ENCODE results near the gene ERV3-1. TPM values are rescaled to one million over a fixed set of nuclear protein-coding genes. Genes with fewer than 3 reads are reported as not detected.
"Not testable (repeated sequence)": the region's sequence is repeated elsewhere in the genome, so short reads cannot be mapped to it uniquely, and the experiment has no call there.

ERV3-1 gene
- polyA plus RNA-seq (ENCODE audit: insufficient read length in 10 of 10), result 10 to 100 TPM in 7 of 10 donors, 1 to 10 TPM in 3; 8.3 to 24.1 (median 11.2) TPM
- long read RNA-seq, donor 1, partial matches to known transcripts, result 0 of 4 reads
- long read RNA-seq, donor 1, other reads (novel, unspliced or antisense), result 0 of 4 reads
- long read RNA-seq, donor 2, transcript ERV3-1-201 (2 exons, 2,719 nt), result major isoform, 5 of 5 reads
- long read RNA-seq, donor 2, partial matches to known transcripts, result 0 of 5 reads
- long read RNA-seq, donor 2, other reads (novel, unspliced or antisense), result 0 of 5 reads
- long read RNA-seq, donor 3, result 0 reads
- long read RNA-seq, donor 4, partial matches to known transcripts, result 0 of 1 reads
- long read RNA-seq, donor 4, other reads (novel, unspliced or antisense), result 0 of 1 reads
- long read RNA-seq, donor 5, transcript ERV3-1-201 (2 exons, 2,719 nt), result major isoform, 5 of 7 reads
- long read RNA-seq, donor 5, partial matches to known transcripts, result 0 of 7 reads
- long read RNA-seq, donor 5, other reads (novel, unspliced or antisense), result 0 of 7 reads
- long read RNA-seq, donor 6, partial matches to known transcripts, result 0 of 4 reads
- long read RNA-seq, donor 6, other reads (novel, unspliced or antisense), result 0 of 4 reads
- long read RNA-seq, donor 7, transcript ERV3-1-201 (2 exons, 2,719 nt), result major isoform, 7 of 7 reads
- long read RNA-seq, donor 7, partial matches to known transcripts, result 0 of 7 reads
- long read RNA-seq, donor 7, other reads (novel, unspliced or antisense), result 0 of 7 reads
- long read RNA-seq, donor 8, partial matches to known transcripts, result 0 of 2 reads
- long read RNA-seq, donor 8, other reads (novel, unspliced or antisense), result 0 of 2 reads
- long read RNA-seq, donor 9, partial matches to known transcripts, result 0 of 2 reads
- long read RNA-seq, donor 9, other reads (novel, unspliced or antisense), result 0 of 2 reads

GRCh38 chr7:65006094-65006992 lies at the start of gene ERV3-1:
Gene ERV3-1 (minus strand): TSS chr7:65006687. CDS start chr7:64993026, 13,661 bp downstream.
- DNase-seq, result peak; percentile 95 to 98 (median 96)

- not testable (repeated sequence) for DNase-seq
Observed at GRCh38 chr7:65055786-65056185, 49.3 kb upstream of the ERV3-1 start.

- DNase-seq, result not testable (repeated sequence)
Observed at GRCh38 chr7:65054466-65054994, 48.0 kb upstream of the ERV3-1 start.

DNA sequence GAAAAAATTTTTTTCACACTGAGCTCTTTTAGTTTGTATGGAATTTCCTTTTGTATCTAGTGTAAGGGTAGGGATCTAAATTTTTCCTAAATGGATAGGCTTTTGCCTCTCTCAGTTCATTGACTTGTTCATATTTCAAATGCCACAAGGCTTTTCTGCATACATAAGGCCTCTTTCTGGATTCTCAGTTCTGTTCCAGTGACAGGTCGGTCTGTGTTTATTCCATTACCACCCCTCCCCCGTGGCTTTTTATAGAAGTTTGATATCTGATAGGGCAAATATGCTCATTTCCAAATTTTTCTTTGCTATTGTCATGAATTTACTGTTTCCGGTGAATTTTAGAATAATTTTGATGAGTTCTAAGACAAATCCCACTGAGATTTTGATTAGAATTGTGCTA lies 45.2 kb upstream of the ERV3-1 start:
- DNase-seq, result not testable (repeated sequence)

- not testable (repeated sequence) for DNase-seq
Observed at GRCh38 chr7:65051139-65051538, 44.7 kb upstream of the ERV3-1 start.

GRCh38 chr7:65046329-65046728 lies 39.8 kb upstream of the ERV3-1 start:
- not testable (repeated sequence) for DNase-seq

DNA sequence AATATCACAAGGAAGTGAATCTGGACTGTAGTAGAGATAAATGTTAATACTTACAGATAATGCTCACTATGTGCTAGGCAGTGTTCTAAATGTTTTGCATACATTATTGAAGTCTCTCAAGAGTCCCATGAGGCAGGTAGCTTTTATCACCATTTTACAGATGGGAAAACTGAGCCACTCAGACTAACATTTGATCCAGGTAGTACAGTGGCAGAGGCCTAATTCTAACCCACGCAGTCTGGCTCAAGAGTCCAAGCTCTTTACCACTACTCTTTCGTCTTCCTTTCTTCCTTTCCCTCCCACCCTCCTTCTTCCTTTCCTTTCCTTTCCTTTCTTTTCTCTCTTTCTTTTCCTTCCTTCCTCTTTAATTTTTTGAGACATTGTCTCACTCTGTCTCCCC lies 39.1 kb upstream of the ERV3-1 start:
- not testable (repeated sequence) for DNase-seq

GRCh38 chr7:65038767-65039166 lies 32.3 kb upstream of the ERV3-1 start:
- peak; percentile 11 to 65 (median 26) for DNase-seq

- DNase-seq, result peak; percentile 93 to 96 (median 94)
Observed at GRCh38 chr7:65037740-65038688, 31.5 kb upstream of the ERV3-1 start.

DNA sequence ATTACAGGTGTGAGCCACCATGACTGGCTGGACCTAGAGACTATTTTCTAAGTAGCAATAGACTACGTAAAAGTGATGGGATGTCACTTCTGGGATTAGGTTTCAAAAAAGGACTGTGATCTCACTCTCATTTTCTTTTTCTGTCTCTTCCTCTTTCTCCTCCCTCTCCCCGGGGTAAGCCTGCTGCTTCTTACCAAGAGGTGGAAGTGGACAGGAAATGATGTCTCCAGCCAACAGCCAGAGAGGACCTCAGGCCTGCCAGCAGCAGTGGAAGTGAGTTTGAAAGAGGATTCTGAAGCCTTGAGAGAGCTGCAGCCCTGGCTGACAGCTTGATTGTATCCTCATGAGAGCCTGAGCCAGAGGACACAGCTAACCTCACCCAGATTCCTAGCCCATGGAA lies 30.0 kb upstream of the ERV3-1 start:
- peak in 2 of 3 donors; percentile 46 to 58 for DNase-seq

DNA sequence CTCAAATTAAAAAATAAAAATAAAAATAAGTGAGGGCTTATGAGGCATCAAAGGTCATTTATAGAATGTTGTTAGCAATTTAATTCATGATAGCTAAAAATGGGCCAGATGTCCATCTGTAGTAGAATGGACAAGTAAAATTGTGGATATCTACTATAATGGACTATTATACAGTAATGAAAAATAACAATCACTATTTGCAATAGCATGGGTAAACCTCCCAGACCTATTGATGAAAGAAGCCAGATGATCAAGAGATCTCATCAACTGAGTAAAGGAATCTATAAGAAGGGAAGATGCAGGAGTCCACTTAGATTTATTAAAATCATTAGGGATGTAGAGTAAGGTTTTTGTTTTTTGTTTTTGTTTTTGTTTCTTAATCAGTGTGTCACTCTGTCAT lies 29.0 kb upstream of the ERV3-1 start:
- not testable (repeated sequence) for DNase-seq

GRCh38 chr7:65034120-65034782 lies 27.8 kb upstream of the ERV3-1 start:
- not testable (repeated sequence) for DNase-seq

DNA sequence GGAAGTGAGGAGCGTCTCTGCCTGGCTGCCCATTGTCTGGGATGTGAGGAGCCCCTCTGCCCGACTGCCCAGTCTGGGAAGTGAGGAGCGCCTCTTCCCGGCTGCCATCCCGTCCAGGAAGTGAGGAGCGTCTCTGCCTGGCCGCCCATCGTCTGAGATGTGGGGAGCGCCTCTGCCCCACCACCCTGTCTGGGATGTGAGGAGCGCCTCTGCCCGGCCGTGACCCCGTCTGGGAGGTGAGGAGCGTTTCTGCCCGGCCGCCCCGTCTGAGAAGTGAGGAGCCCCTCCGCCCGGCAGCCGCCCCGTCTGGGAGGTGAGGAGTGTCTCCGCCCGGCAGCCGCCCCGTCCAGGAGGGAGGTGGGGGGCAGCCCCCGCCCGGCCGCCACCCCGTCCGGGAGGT lies 26.9 kb upstream of the ERV3-1 start:
- DNase-seq, result not testable (repeated sequence)

DNA sequence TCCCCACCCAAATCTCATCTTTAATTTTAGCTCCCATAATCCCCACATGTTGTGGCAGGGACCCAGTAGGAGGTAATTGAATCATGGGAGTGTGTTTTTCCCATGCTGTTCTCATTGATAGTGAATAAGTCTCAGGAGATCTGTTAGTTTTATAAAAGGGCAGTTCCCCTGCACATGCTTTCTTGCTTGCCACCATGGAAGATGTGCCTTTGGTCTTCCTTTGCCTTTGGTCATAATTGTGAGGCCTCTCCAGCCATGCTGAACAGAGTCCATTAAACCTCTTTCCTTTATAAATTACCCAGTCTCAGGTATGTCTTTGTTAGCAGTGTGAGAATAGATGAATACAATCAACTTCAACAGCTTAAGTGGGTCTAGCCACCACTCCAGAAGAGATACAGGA lies 18.5 kb upstream of the ERV3-1 start:
- not testable (repeated sequence) for DNase-seq

- DNase-seq, result not testable (repeated sequence)
Observed at GRCh38 chr7:65020978-65021377, 14.5 kb upstream of the ERV3-1 start.

DNA sequence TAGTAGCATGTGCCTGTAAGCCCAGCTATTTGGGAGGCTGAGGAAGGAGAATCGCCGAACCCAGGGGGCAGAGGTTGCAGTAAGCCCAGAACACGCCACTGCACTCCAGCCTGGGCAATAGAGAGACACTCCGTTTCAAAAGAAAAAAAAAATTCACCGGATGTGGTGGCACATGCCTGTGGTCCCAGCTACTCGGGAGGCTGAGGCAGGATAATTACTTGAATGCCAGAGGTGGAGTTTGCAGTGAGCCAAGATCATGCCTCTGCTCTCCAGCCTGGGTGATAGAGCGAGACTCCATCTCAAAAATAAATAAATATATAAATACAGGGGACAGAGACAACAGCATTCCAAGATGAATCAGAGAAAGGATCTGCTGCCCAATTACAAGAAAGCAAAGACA lies 3.4 kb upstream of the ERV3-1 start:
- DNase-seq, result not testable (repeated sequence)

- DNase-seq, result not testable (repeated sequence)
Observed at GRCh38 chr7:65009394-65009793, 2.9 kb upstream of the ERV3-1 start.

GRCh38 chr7:65007036-65007435 lies 549 bp upstream of the ERV3-1 start:
- DNase-seq, result not testable (repeated sequence)

DNA sequence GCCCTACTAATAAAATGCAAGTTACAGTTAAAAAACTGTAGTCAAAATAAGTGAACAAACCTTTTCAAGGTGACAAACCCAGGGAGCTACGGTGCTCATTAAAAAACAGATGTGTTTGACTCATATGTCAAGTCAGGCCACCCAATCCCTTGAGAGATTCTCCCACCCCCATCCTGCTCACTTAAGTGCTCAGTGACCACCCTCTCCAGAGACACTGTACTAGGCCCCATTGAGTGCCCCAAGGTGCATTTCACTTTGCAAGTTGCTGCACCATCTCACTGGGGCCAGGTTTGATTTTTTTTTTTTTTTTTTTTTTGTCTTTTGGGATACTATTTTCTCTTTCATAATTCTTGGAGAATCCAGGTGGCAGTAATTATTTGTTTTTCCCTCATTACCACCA lies 1.9 kb downstream of the ERV3-1 start:
- DNase-seq, result no peak
